Vagina (tissue), 2 donors: Measurements from ENCODE around the gene ATP6V1E1. TPM values are rescaled to one million over a fixed set of nuclear protein-coding genes. Genes with fewer than 3 reads are reported as not detected.
A peak's percentile ranks its signal among the peaks of the same experiment; 100 is the strongest.
"Not testable (repeated sequence)": the region's sequence is repeated elsewhere in the genome, so short reads cannot be mapped to it uniquely, and the experiment has no call there.

Source experiments
- DNase-seq, 2 donors: peaks; one replicate each; pipeline ENCODE4 v3.0.0-alpha.2; 2017; ENCODE audit errors: extremely low spot score in 2 of 2
- H3K27ac ChIP-seq: fragments of 200-600 bp; sonication (generic); one replicate; pipeline ENCODE4 v1.5.1; 2019
- H3K27me3 ChIP-seq: fragments of 200-600 bp; sonication (generic); one replicate; pipeline ENCODE4 v1.5.1; 2019
- H3K36me3 ChIP-seq, 2 donors: fragments of 200-600 bp; sonication (generic); one replicate each; pipeline ENCODE4 v1.5.1; 2017 to 2019
- H3K4me1 ChIP-seq: fragments of 200-600 bp; sonication (generic); one replicate; pipeline ENCODE4 v1.5.1; 2019
- H3K4me3 ChIP-seq, 2 donors: fragments of 200-600 bp; sonication (generic); 1 replicate in 1 of 2; 2 replicates in 1 of 2; pipeline ENCODE4 v1.5.1; 2016 to 2019
- H3K9me3 ChIP-seq: fragments of 200-600 bp; sonication (generic); one replicate; pipeline ENCODE4 v1.5.1; 2019
- CTCF ChIP-seq, 3 experiments: fragments of 450-650 bp in 2 of 3; fragments of 200-600 bp in 1 of 3; sonication (generic) in 1 of 3; IDR thresholded peaks; one replicate each; pipeline ENCODE4 v1.5.1; 2017 to 2019; ENCODE audit warnings: antibody characterized with exemption in 3 of 3, mild to moderate bottlenecking in 2 of 3, moderate library complexity in 2 of 3
- POLR2A ChIP-seq, 2 donors: fragments of 450-650 bp; IDR thresholded peaks; one replicate each; pipeline ENCODE4 v1.6.1; 2017; ENCODE audit warnings: antibody characterized with exemption in 2 of 2, mild to moderate bottlenecking in 2 of 2, moderate library complexity in 2 of 2
- POLR2AphosphoS5 ChIP-seq, 2 donors: sonication (generic); formaldehyde crosslinking; IDR thresholded peaks; one replicate each; pipeline ENCODE4 v1.9.0; 2017; ENCODE audit warnings: antibody characterized with exemption in 2 of 2, mild to moderate bottlenecking in 2 of 2, low read depth in 1 of 2; ENCODE audit not compliant: insufficient read depth in 1 of 2
- intact Hi-C: fragments of 100-400 bp; cut with DNase I; formaldehyde crosslinking; loops from one replicate; pipeline ENCODE4 v1.15.1; 2023
- total RNA-seq: library from RNA; depleted of rRNA; stranded (reverse); fragments of >200 nt; gene quantifications from one replicate; pipeline ENCODE4 v1.2.3, GENCODE V29; 2016

The ATP6V1E1 gene
- total RNA-seq, 1 donor from 2014 or later, result 88.9 TPM

- Histone ChIP-seq H3K27me3 (no peaks in the 10 kb centered on the region), H3K4me1 (peaks cover 14% of the 10 kb centered on the region), H3K4me3 (no peak overlapping the region), H3K27ac (no peak overlapping the region), H3K9me3 (no peaks in the 10 kb centered on the region), H3K36me3 (no peaks in the 10 kb centered on the region)
- intact Hi-C loops, result no loop called here
- no peak for DNase-seq
- TF ChIP-seq POLR2A (IDR thresholded peaks at IDR 0.05) (no peak), POLR2AphosphoS5 (IDR thresholded peaks at IDR 0.05; ENCODE audit: insufficient read depth in 1 of 2, low read depth in 1 of 2) (no peak), CTCF (IDR thresholded peaks at IDR 0.05) (no peak)
Observed at GRCh38 chr22:17575151-17575550, 53.4 kb downstream of the ATP6V1E1 start.

GRCh38 chr22:17570851-17571631, 57.5 kb downstream of the ATP6V1E1 start:
- no peaks in the 10 kb centered on the region for H3K36me3 ChIP-seq
- peak overlapping the region; percentile 66 for H3K27ac ChIP-seq
- no peaks in the 10 kb centered on the region for H3K9me3 ChIP-seq
- TF ChIP-seq POLR2A (IDR thresholded peaks at IDR 0.05), result peak in 1 of 2 donors; percentile 51
- peak; percentile 86 to 92 for TF ChIP-seq POLR2AphosphoS5 (IDR thresholded peaks at IDR 0.05; ENCODE audit: insufficient read depth in 1 of 2, low read depth in 1 of 2)
- no peak for TF ChIP-seq CTCF (IDR thresholded peaks at IDR 0.05)
- intact Hi-C loops, result loop anchor here (5.0 kb wide), 1 partner anchor 56 kb away; the partner anchor contains the start of gene ATP6V1E1
- H3K4me3 ChIP-seq, result peak overlapping the region; percentile 29 to 41
- peaks cover 25% of the 10 kb centered on the region for H3K4me1 ChIP-seq
- H3K27me3 ChIP-seq, result no peaks in the 10 kb centered on the region
- DNase-seq, result peak in 1 of 2 donors; percentile 97

GRCh38 chr22:17569971-17570511, 58.5 kb downstream of the ATP6V1E1 start:
- H3K27me3 ChIP-seq, result no peaks in the 10 kb centered on the region
- peak overlapping the region in 1 of 2 donors; percentile 9 for H3K4me3 ChIP-seq

GRCh38 chr22:17566776-17567175, 61.8 kb downstream of the ATP6V1E1 start:
- Histone ChIP-seq H3K9me3 (no peaks in the 10 kb centered on the region), H3K27me3 (no peaks in the 10 kb centered on the region), H3K4me3 (no peak overlapping the region), H3K36me3 (no peaks in the 10 kb centered on the region), H3K4me1 (peaks cover 36% of the 10 kb centered on the region), H3K27ac (no peak overlapping the region)
- intact Hi-C loops, result no loop called here
- no peak for DNase-seq
- TF ChIP-seq CTCF (IDR thresholded peaks at IDR 0.05) (no peak), POLR2AphosphoS5 (IDR thresholded peaks at IDR 0.05; ENCODE audit: insufficient read depth in 1 of 2, low read depth in 1 of 2) (no peak), POLR2A (IDR thresholded peaks at IDR 0.05) (no peak)

More at GRCh38 chr22:17569971-17570511, 58.5 kb downstream of the ATP6V1E1 start:
- Histone ChIP-seq H3K27ac (peak overlapping the region; percentile 66), H3K9me3 (no peaks in the 10 kb centered on the region), H3K4me1 (peaks cover 25% of the 10 kb centered on the region), H3K36me3 (no peaks in the 10 kb centered on the region)
- intact Hi-C loops, result loop anchor here (5.0 kb wide), 1 partner anchor 57 kb away; the partner anchor contains the start of gene ATP6V1E1
- TF ChIP-seq CTCF (IDR thresholded peaks at IDR 0.05) (no peak), POLR2AphosphoS5 (IDR thresholded peaks at IDR 0.05; ENCODE audit: insufficient read depth in 1 of 2, low read depth in 1 of 2) (no peak), POLR2A (IDR thresholded peaks at IDR 0.05) (no peak)
- DNase-seq, result peak in 1 of 2 donors; percentile 90

GRCh38 chr22:17566016-17566687, 62.4 kb downstream of the ATP6V1E1 start:
- H3K36me3 ChIP-seq, H3K4me3 ChIP-seq, H3K27ac ChIP-seq, H3K9me3 ChIP-seq, intact Hi-C loops, H3K27me3 ChIP-seq, DNase-seq: not testable (repeated sequence)
- peaks cover 29% of the 10 kb centered on the region for H3K4me1 ChIP-seq
